GM19468 (cell line): ENCODE results near the gene CLEC18C.
"Not testable (repeated sequence)": the region's sequence is repeated elsewhere in the genome, so short reads cannot be mapped to it uniquely, and the experiment has no call there.

Source experiments
- ATAC-seq: cut with Tn5 transposase; IDR thresholded peaks from one replicate; pipeline ENCODE4 v1.9.1; 2021; ENCODE audit warnings: mild to moderate bottlenecking, moderate library complexity, moderate number of reproducible peaks; ENCODE audit not compliant: unreplicated experiment; ENCODE audit errors: extremely low read depth

The CLEC18C gene

DNA sequence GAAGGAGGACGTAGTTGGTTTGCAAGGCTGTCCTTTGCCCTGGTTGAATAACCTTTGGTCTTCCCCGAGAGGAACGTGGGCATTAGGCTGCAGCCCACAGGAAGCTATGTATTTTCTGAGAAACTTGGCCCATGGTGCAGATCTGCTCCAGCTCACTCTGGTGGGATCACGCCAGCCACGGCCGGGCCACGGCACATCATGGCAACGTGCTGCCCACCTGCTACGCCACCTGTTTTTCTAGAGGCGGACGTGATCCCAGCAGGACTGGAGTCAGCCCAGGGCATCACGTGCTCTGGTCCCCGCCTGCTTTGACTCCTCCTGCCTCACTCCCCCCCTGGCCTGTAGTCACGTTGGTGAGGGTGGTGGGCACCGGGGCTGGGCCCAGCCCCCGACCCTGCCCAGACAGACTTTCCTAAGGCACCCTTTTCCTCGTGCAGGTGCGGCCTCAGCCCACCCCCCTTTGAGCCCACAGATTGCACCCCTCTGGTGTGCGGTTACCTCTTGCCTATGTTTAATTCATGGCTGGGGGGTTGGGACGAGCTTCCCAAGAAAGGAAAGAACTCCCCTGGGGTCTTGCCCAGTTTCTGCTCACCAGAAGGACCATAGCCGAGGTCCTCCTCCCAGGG, at the start of gene CLEC18C:
Gene CLEC18C (plus strand): TSS at position 576 of the 626 bp plus-strand sequence. CDS start 492 bp downstream, outside the sequence.
- ATAC-seq, result not testable (repeated sequence)

DNA sequence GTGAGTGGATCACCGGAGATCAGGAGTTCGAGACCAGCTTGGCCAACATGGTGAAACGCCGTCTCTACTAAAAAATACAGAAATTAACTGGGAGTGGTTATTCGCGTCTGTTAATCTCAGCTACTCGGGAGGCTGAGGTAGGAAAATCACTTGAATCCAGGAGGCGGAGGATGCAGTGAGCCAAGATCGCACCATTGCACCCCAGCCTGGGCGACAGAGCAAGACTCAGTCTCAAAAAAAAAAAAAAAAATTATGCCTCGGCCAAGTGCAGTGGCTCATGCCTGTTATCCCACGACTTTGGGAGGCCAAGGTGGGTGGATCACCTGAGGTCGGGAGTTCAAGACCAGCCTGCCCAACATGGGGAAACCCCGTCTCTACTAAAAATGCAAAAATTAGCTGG, 49.8 kb upstream of the CLEC18C start:
- ATAC-seq, result not testable (repeated sequence)

GRCh38 chr16:70126226-70126625, 47.4 kb upstream of the CLEC18C start:
- ATAC-seq, result not testable (repeated sequence)

DNA sequence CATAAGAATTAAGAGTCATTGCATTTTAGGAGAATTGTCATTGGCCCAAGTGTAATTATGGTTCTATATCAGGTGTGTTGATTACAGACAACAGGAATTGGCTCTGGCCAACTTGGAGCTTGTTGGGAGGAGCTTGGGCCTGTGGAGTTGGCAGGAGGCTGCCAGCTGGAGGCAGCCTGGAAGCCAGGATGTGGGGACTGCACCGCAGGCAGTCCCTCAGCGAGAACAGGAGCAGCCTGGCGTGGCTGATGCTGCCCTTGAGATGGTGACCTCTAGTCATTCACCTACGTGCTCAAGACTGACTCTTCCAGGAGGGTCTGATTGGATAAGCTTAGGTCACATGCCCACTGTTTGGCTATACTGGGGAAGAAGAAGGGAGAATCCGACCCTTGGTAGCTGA, 45.9 kb upstream of the CLEC18C start:
- not testable (repeated sequence) for ATAC-seq

DNA sequence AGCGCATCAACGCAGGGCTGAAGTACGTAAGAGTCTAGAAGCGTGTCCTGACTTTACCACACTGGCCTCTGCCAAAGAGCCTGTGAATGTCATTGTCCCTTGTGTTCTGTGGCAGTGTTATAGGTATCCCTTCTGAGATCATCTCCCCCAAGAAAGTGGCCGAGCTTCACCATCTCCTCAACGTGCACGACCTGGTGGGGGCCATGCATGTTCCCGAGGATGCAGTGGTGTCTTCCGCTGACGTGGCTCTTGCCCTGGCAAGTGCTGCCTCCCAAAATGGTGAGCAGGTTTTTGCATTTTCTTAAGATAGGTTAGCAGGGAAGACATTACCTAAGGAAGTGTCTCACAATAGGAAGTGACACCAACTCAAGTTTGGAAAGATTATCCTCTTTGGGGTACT, 44.7 kb upstream of the CLEC18C start:
- ATAC-seq, result not testable (repeated sequence)

DNA sequence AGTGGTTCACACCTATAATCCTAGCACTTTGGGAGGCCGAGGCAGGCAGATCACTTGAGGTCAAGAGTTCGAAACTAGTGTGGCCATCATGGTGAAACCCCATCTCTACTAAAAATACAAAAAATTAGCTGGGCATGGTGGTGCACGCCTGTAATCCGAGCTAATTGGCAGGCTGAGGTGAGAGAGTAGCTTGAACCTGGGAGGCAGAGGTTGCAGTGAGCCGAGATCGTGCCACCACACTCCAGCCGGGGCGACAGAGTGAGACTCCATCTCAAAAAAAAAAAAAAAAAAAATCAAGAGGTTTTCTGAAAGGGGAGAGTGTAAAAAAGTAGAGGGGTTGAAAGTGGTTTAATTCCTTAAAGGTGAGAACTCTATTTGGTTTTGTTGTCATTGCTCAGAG, 37.8 kb upstream of the CLEC18C start:
- not testable (repeated sequence) for ATAC-seq

DNA sequence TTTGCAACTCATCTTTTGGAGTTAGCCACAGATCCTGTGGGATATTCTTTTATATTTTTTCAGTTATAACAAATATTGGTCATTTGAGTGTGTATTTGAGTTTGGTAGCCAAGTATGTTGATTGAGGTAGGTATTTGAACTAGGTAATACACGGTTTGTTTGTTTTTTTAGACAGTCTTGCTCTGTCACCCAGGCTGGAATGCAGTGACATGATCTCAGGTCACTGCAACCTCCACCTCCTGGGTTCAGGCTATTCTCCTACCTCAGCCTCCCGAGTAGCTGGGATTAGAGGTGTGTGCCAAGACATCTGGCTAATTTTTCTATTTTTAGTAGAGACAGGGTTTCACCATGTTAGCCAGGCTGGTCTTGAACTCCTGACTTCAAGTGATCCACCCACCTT, 37.0 kb upstream of the CLEC18C start:
- ATAC-seq, result not testable (repeated sequence)

GRCh38 chr16:70142739-70143138, 30.8 kb upstream of the CLEC18C start:
- ATAC-seq, result not testable (repeated sequence)

GRCh38 chr16:70143231-70143895, 30.2 kb upstream of the CLEC18C start:
- ATAC-seq, result not testable (repeated sequence)

GRCh38 chr16:70147853-70148252, 25.7 kb upstream of the CLEC18C start:
- ATAC-seq, result not testable (repeated sequence)

DNA sequence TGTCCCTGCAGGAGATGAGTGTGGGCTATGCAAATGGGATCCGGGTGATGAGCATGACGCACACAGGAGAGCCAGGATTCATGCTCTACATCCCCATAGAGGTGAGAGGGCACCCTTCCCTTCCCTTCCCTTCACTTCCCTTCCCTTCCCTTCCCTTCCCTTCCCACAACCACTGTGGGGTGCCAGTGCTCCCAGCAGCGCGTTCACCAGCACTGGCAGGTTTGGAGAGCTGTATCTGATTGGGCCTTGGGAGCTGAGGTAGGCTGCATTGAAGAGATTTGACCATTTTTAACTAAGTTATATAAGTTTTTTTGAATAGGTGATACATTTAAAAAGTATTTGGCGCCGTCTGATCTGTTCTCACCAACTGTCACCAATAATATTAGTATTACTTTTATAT, 25.1 kb upstream of the CLEC18C start:
- ATAC-seq, result not testable (repeated sequence)

DNA sequence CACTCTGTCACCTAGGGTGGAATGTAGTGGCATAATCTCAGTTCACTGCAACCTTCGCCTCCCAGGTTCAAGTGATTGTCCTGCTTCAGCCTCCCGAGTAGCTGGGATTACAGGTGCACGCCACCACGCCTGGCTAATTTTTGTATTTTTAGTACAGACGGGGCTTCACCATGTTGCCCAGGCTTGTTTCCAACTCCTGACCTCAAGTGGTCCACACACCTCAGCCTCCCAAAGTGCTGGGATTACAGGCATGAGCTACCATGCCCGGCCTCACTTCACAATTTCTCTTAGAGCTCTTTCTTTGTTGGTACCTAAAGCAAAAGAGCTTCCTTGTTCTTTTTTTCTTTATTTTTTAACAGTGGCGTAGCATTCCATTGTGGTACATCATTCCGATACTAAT, 24.3 kb upstream of the CLEC18C start:
- not testable (repeated sequence) for ATAC-seq

- no peak for ATAC-seq
These were observed 22.2 kb upstream of the CLEC18C start for GRCh38 chr16:70151391-70151790.

- ATAC-seq, result no peak
These were observed 21.6 kb upstream of the CLEC18C start for GRCh38 chr16:70151941-70152509.

- no peak for ATAC-seq
These were observed 20.8 kb upstream of the CLEC18C start for GRCh38 chr16:70152578-70153302.

- ATAC-seq, result not testable (repeated sequence)
These were observed 18.9 kb upstream of the CLEC18C start for GRCh38 chr16:70154736-70155135.

DNA sequence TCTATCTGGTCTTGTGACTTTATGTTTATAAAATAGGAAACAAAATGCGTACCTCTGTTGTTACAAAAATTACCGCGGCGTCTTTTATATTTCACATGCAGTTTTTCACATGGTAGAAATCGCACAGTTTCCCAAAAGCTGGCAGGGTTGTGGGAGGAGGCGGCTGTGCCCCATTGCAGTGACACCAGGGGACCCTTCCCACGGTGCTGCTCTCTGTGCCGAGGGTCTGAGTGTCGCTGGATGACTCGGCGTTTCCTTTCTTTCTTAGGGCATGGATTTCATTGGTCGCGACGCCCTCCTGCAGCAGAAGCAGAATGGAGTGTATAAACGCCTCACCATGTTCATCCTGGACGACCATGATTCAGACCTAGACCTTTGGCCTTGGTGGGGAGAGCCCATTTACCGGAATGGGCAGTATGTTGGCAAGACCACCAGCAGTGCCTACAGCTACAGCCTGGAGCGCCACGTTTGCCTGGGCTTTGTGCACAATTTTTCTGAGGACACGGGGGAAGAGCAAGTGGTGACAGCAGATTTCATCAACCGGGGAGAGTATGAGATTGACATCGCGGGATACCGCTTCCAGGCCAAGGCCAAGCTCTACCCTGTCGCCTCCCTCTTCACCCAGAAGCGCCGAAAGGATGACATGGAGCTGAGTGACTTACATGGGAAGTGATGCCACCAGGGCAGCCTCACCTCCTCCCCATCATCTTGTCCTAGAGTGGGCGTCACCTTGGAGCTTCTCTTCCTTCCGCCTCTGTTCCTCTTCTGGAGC, 17.2 kb upstream of the CLEC18C start:
- no peak for ATAC-seq

- ATAC-seq, result no peak
These were observed 16.5 kb upstream of the CLEC18C start for GRCh38 chr16:70157105-70157476.

GRCh38 chr16:70157477-70158260, 15.9 kb upstream of the CLEC18C start:
- ATAC-seq, result no peak
